GM12878 (cell line): Measurements from ENCODE around the gene TTC39A. TPM values are rescaled to one million over a fixed set of nuclear protein-coding genes. Genes with fewer than 3 reads are reported as not detected.

Source experiments
- ATAC-seq: fragments of 200-7000 bp; cut with Tn5 transposase; 3 replicates; pipeline ENCODE4 v1.9.1; 2020; ENCODE audit warnings: mild to moderate bottlenecking, moderate library complexity
- BruUV-seq: library from RNA; stranded (reverse); fragments of 400-500 nt; replicated peaks from 2 replicates; lab custom pipeline; 2021; lab: Mats Ljungman, UMichigan
- CTCF ChIA-PET: fragments of 300-600 bp; sonication (Branson Sonifier 250); formaldehyde crosslinking; extraction: SDS; loops from one replicate; lab custom pipeline; 2021; ENCODE audit warnings: inconsistent platforms; lab: Yijun Ruan, JAX
- POLR2A ChIA-PET: fragments of 350-600 bp; formaldehyde crosslinking; extraction: SDS; loops from one replicate; lab custom pipeline; 2021; ENCODE audit warnings: inconsistent platforms; lab: Charles Lee
- RAD21 ChIA-PET: fragments of 300-600 bp; sonication (Branson Sonifier 250); formaldehyde crosslinking; loops from one replicate; lab custom pipeline; 2023; ENCODE audit warnings: antibody characterized with exemption; ENCODE audit not compliant: unreplicated experiment; lab: Charles Lee
- SMC1A ChIA-PET: fragments of 300-600 bp; sonication (Branson Sonifier 250); formaldehyde crosslinking; loops from one replicate; lab custom pipeline; 2023; ENCODE audit not compliant: unreplicated experiment, uncharacterized antibody; lab: Charles Lee
- DNase-seq: peaks from one replicate; pipeline ENCODE4 v3.0.0-alpha.2; 2011; ENCODE audit warnings: low read depth, low spot score
- FAIRE-seq: peaks from 3 replicates; lab custom pipeline; 2011; peaks lifted over from hg19 to GRCh38; lab: Jason Lieb, UNC
- H2AFZ ChIP-seq: 2 replicates; pipeline ENCODE4 v1.6.0; 2011; ENCODE audit warnings: low read depth, low read length, control low read depth; ENCODE audit not compliant: control insufficient read depth
- H3K27ac ChIP-seq: 2 replicates; pipeline ENCODE4 v1.5.1; 2011; ENCODE audit warnings: control low read depth; ENCODE audit not compliant: control insufficient read depth, insufficient read depth
- H3K27me3 ChIP-seq, 2 experiments: replicated peaks in 1 of 2; 2 replicates each; pipeline versions ENCODE4 v1.6.0 to v1.6.1; 2011; ENCODE audit warnings: low read length in 1 of 2; ENCODE audit not compliant: control insufficient read depth in 2 of 2, insufficient read depth in 2 of 2
- H3K36me3 ChIP-seq, 2 experiments: 2 replicates each; pipeline ENCODE4 v1.5.1; 2011; ENCODE audit warnings: low read length in 1 of 2; ENCODE audit not compliant: control insufficient read depth in 2 of 2, insufficient read depth in 2 of 2
- H3K4me1 ChIP-seq: 2 replicates; pipeline ENCODE4 v1.6.1; 2011; ENCODE audit warnings: mild to moderate bottlenecking, low read length, moderate library complexity, mixed read lengths; ENCODE audit not compliant: control insufficient read depth, insufficient read depth
- H3K4me2 ChIP-seq: 2 replicates; pipeline ENCODE4 v1.6.0; 2011; ENCODE audit warnings: control low read depth; ENCODE audit not compliant: control insufficient read depth, insufficient read depth
- H3K4me3 ChIP-seq: fragments of 200-600 bp; sonication (generic); 2 replicates; pipeline ENCODE4 v1.5.1; 2016
- H3K79me2 ChIP-seq: 2 replicates; pipeline ENCODE4 v1.6.0; 2011; ENCODE audit warnings: low read length; ENCODE audit not compliant: control insufficient read depth, insufficient read depth
- H3K9ac ChIP-seq: 2 replicates; pipeline ENCODE4 v1.8.0; 2011; ENCODE audit warnings: low read length, control low read depth, mixed read lengths; ENCODE audit not compliant: control insufficient read depth, insufficient read depth
- H3K9me3 ChIP-seq: replicated peaks from 3 replicates; pipeline ENCODE4 v1.5.1; 2011; ENCODE audit warnings: mild to moderate bottlenecking, low read length; ENCODE audit not compliant: control insufficient read depth, insufficient read depth
- H4K20me1 ChIP-seq: 2 replicates; pipeline ENCODE4 v1.6.0; 2011; ENCODE audit not compliant: control insufficient read depth, insufficient read depth
- BCL11A ChIP-seq: IDR thresholded peaks from 2 replicates; pipeline ENCODE4 v1.6.1; 2011; ENCODE audit warnings: low read depth, low read length
- BCLAF1 ChIP-seq: fragments of 450-650 bp; IDR thresholded peaks from 2 replicates; pipeline ENCODE4 v1.6.1; 2017; ENCODE audit warnings: antibody characterized with exemption, mild to moderate bottlenecking, moderate library complexity
- EGR1 ChIP-seq, 2 experiments: IDR thresholded peaks; 1 replicate in 1 of 2; 2 replicates in 1 of 2; pipeline ENCODE4 v1.6.1; 2011 to 2012; ENCODE audit warnings: low read depth in 2 of 2, low read length in 2 of 2, borderline replicate concordance in 1 of 2, mild to moderate bottlenecking in 1 of 2, moderate library complexity in 1 of 2
- MYC ChIP-seq: IDR thresholded peaks from 2 replicates; pipeline ENCODE4 v1.6.1; 2011; ENCODE audit warnings: mild to moderate bottlenecking, low read length, moderate library complexity, inconsistent platforms; ENCODE audit not compliant: insufficient read depth, insufficient replicate concordance, insufficient read length, severe bottlenecking
- RAD21 ChIP-seq: IDR thresholded peaks from 2 replicates; pipeline ENCODE4 v1.6.1; 2011; ENCODE audit warnings: mild to moderate bottlenecking, low read depth, low read length, moderate library complexity; ENCODE audit not compliant: insufficient read depth
- RAD51 ChIP-seq: fragments of 450-650 bp; IDR thresholded peaks from 2 replicates; pipeline ENCODE4 v1.6.1; 2016; ENCODE audit warnings: moderate library complexity, mild to moderate bottlenecking, inconsistent platforms
- RB1 ChIP-seq: fragments of 450-650 bp; formaldehyde crosslinking; IDR thresholded peaks from 2 replicates; pipeline ENCODE4 v1.6.1; 2017; ENCODE audit warnings: mild to moderate bottlenecking, borderline replicate concordance
- REST ChIP-seq: IDR thresholded peaks from 2 replicates; pipeline ENCODE4 v1.6.1; 2012; ENCODE audit warnings: mild to moderate bottlenecking, low read depth, low read length
- SMAD5 ChIP-seq: IDR thresholded peaks from 2 replicates; pipeline ENCODE4 v1.6.1; 2016; ENCODE audit warnings: antibody characterized with exemption, low read depth
- SPI1 ChIP-seq: IDR thresholded peaks from 2 replicates; pipeline ENCODE4 v1.6.1; 2011; ENCODE audit warnings: low read depth, mild to moderate bottlenecking, low read length, moderate library complexity, borderline replicate concordance; ENCODE audit not compliant: insufficient read depth
- SREBF2 ChIP-seq: IDR thresholded peaks from 2 replicates; pipeline ENCODE4 v1.6.1; 2012; ENCODE audit warnings: mild to moderate bottlenecking, low read length
- TARDBP ChIP-seq: IDR thresholded peaks from 2 replicates; pipeline ENCODE4 v1.6.1; 2016; ENCODE audit warnings: borderline replicate concordance
- ZNF217 ChIP-seq: fragments of 450-650 bp; IDR thresholded peaks from 2 replicates; pipeline ENCODE4 v1.6.1; 2017; ENCODE audit warnings: antibody characterized with exemption, mild to moderate bottlenecking
- WGBS: methylation state at CpG from one replicate; pipeline ENCODE4 v1.1.6; 2016; ENCODE audit warnings: low lambda C conversion rate; ENCODE audit not compliant: insufficient replicate concordance, insufficient coverage; ENCODE audit errors: missing lambda C conversion rate; 5-methylcytosine and 5-hydroxymethylcytosine counted together
- in situ Hi-C: fragments of 300-500 bp; cut with MboI; formaldehyde crosslinking; loops from 9 replicates; pipeline ENCODE4 v1.14.3; 2018; ENCODE audit warnings: mixed read lengths
- intact Hi-C: fragments of 100-400 bp; cut with micrococcal nuclease; formaldehyde crosslinking; loops from one replicate; pipeline ENCODE4 v1.14.2; 2022; ENCODE audit not compliant: unreplicated experiment
- polyA plus RNA-seq, 11 experiments: library from polyadenylated mRNA; depleted of rRNA in 4 of 11; unstranded in 6 of 11; stranded (reverse) in 5 of 11; fragments of >200 nt; fragmentation: Nextera tagmentation in 4 of 11; fragmentation: Illumina TruSeq in 1 of 11; extraction: Ambion mirVana in 4 of 11; extraction: Trizol in 1 of 11; gene quantifications; 1 replicate in 1 of 11; 2 replicates in 10 of 11; pipeline versions ENCODE4 v1.2.1 to v1.2.3, GENCODE V29; 2011 to 2016; ENCODE audit warnings: inconsistent platforms in 2 of 11, missing spikeins in 2 of 11, low read depth in 1 of 11
- total RNA-seq, 4 experiments: library from RNA; depleted of rRNA in 3 of 4; stranded (reverse); fragments of >200 nt in 3 of 4; fragmentation: Illumina TruSeq in 1 of 4; extraction: Trizol in 1 of 4; gene quantifications; 2 replicates each; pipeline versions ENCODE4 v1.2.1 to v1.2.3, GENCODE V29; 2013 to 2021

TTC39A gene
- total and polyA plus RNA-seq, 10 of the 15 experiments (the other 5 are each of a cell fraction or from before 2014, with no cell fraction given): 0.18 to 3.0 (median 1.2) TPM

- BruUV-seq: no TSS peak
- H3K36me3 ChIP-seq: peaks cover 4 to 20% of the 10 kb centered on the region in 2 experiments
- DNase-seq: no peak
- ChIA-PET SMC1A (interaction anchor here (1.4 kb wide), 1 partner anchor 160 kb away, joined by 3 read pairs; no protein-coding TSS in a partner anchor), RAD21 (no interaction called here), CTCF (no interaction called here), POLR2A (no interaction called here)
- TF ChIP-seq RAD21: no peak
- TF ChIP-seq BCLAF1: no peak
- no peak for TF ChIP-seq ZNF217
- TF ChIP-seq RB1: no peak
- TF ChIP-seq SREBF2: no peak
- no peak for TF ChIP-seq BCL11A
- no peak for TF ChIP-seq SPI1
- TF ChIP-seq EGR1 (IDR thresholded peaks at IDR 0.05; ENCODE audit: borderline replicate concordance in 1 of 2, low read depth in 2 of 2, low read length in 2 of 2): no peak
- TF ChIP-seq SMAD5: no peak
- no peak for TF ChIP-seq RAD51
- TF ChIP-seq MYC: no peak
- no peak for TF ChIP-seq TARDBP
- no peak for TF ChIP-seq REST
- H3K4me1 ChIP-seq: no peaks in the 10 kb centered on the region
- H4K20me1 ChIP-seq: no peaks in the 10 kb centered on the region
- H3K79me2 ChIP-seq: no peaks in the 10 kb centered on the region
- no peak overlapping the region for H3K4me2 ChIP-seq
- no peak overlapping the region for H3K9ac ChIP-seq
- no peak for ATAC-seq
- no peak overlapping the region for H2AFZ ChIP-seq
- in situ Hi-C loops (no loop called here), intact Hi-C loops (no loop called here)
- H3K4me3 ChIP-seq: no peak overlapping the region
- no peaks in the 10 kb centered on the region; the same call in 2 of the 3 replicates for H3K9me3 ChIP-seq
- 85% methylated on average over 3 of the region's 3 CpGs for WGBS
- no peak overlapping the region for H3K27ac ChIP-seq
- FAIRE-seq: no peak
- H3K27me3 ChIP-seq: no peaks in the 10 kb centered on the region
Measured at GRCh38 chr1:51373898-51374297, 43.5 kb upstream of the TTC39A start.
